GM21619 (cell line): Measurements from ENCODE around the gene PLCL2.

ENCODE experiments used
- ATAC-seq: cut with Tn5 transposase; IDR thresholded peaks from one replicate; pipeline ENCODE4 v1.9.1; 2021; ENCODE audit not compliant: unreplicated experiment

Gene PLCL2

GRCh38 chr3:17003457-17003856, 118.7 kb downstream of the PLCL2 start:
- ATAC-seq, result no peak

DNA sequence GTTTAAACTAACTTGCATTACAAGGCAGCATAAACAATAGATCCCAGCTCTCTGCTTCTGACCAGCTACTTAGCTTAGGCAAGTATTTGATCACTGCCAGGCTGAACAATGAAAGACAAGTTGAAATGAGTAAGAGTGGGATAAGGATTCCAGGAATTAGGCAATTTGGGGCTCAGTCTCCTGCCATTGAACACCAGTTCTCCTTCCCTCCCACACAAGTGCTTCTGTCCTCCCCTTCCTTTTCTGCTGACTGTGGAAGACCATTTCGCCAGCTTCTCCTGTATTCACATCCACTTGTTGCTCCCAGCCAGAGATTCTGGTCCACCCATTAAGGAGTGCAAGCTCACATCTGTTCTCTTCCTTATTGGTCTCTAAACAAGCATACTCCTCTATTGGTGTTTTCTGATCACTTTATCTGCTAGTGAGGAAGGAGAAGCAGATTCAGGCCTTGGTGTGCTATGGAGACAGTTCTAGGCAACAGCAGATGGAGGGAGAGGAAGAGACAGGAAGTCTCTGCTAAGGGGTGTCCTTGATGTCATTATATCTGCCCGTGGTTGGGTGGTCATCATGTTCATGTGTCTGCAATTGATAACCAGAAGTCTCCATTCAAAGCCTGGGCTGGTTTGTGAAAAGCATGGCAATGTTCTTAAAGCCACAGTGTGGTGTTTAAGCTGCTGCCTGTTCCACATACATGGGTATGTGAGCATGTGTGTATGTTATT, 121.5 kb downstream of the PLCL2 start:
- no peak for ATAC-seq

GRCh38 chr3:17007284-17007683, 122.5 kb downstream of the PLCL2 start:
- no peak for ATAC-seq

DNA sequence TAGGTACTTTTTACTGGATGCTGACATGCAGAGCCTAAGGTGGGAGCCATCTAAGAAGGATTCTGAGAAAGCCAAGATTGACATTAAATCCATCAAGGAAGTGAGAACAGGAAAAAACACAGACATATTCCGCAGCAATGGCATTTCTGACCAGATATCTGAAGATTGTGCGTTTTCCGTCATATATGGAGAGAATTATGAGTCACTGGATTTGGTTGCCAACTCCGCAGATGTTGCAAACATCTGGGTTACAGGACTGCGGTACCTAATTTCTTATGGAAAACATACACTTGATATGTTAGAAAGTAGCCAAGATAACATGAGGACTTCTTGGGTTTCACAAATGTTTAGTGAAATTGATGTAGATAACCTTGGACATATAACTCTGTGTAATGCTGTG, 125.1 kb downstream of the PLCL2 start:
- no peak for ATAC-seq

DNA sequence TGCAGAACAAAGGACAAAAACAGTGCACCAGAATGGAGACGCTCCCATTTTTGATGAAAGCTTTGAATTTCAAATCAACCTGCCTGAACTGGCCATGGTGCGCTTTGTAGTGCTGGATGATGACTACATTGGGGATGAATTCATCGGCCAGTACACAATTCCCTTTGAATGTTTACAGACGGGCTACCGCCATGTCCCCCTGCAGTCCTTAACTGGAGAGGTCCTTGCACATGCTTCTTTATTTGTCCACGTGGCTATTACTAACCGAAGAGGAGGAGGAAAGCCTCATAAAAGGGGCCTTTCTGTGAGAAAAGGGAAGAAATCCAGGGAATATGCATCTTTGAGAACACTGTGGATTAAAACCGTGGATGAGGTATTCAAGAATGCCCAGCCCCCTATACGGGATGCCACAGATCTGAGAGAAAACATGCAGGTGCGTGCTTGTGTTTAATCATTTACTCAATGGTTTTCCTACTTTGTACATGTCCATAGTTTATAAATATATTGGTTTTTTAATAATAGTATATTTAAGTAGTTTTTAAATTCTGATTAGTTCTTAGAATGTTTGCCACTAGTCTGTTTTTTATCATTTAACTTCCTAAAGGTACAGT, 127.1 kb downstream of the PLCL2 start:
- ATAC-seq, result no peak

GRCh38 chr3:17013050-17013449, 128.3 kb downstream of the PLCL2 start:
- ATAC-seq, result no peak

- no peak for ATAC-seq
These were observed 128.8 kb downstream of the PLCL2 start for GRCh38 chr3:17013571-17013970.

DNA sequence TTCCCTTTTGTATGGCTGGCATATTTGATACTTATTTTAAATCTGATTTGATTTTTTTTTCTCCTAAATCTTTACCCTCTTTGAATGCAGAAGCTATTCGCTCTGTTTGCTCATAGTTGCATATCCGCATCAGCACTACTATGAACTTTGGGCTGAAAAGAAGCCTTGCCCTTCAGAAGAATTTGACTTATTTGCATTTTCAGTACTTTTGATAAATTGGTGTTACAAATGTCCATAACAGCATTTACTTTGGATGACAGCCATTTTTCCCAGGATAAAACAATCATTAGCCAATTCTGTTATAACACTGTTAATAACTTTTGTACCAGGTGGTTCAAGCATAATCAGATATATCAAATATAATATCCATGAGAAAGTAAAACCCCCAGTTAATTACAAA, 129.5 kb downstream of the PLCL2 start:
- ATAC-seq, result no peak

DNA sequence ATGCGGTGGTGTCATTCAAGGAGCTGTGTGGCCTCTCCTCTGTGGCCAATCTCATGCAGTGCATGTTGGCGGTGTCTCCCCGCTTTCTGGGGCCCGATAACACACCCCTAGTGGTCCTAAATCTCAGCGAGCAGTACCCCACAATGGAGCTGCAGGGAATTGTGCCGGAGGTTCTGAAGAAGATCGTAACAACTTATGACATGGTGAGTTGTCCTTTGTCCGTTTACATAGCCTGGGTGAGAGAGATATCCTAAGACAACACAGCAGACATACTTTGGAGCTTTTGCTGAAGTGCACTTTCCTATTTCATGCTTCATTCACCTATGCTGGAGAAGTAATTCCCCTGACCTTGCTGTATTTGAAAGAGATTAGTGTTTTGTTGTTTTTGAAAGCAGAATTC, 130.0 kb downstream of the PLCL2 start:
- no peak for ATAC-seq

GRCh38 chr3:17021614-17022013, 136.9 kb downstream of the PLCL2 start:
- no peak for ATAC-seq

- peak; percentile 88 for ATAC-seq
These were observed 138.4 kb downstream of the PLCL2 start for GRCh38 chr3:17023006-17023664.

GRCh38 chr3:17025594-17026139, 140.9 kb downstream of the PLCL2 start:
- no peak for ATAC-seq

- ATAC-seq, result no peak
These were observed 142.6 kb downstream of the PLCL2 start for GRCh38 chr3:17027318-17027717.

DNA sequence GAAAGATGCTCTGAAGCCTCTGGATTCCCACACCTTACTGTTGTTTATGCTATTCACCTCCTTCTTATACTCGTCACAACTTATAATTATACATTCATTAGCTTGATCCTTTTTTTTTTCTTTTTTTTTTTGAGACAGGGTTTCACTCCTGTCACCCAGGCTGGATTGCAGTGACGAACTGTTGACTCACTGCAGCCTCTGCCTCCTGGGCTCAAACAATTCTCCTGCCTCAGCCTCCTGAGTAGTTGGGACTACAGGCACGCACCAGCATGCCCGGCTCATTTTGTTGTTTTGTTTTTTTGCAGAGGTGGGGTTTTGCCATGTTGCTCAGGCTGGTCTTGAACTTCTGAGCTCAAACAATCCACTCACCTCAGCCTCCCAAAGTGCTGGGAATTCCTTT, 143.6 kb downstream of the PLCL2 start:
- ATAC-seq, result no peak

DNA sequence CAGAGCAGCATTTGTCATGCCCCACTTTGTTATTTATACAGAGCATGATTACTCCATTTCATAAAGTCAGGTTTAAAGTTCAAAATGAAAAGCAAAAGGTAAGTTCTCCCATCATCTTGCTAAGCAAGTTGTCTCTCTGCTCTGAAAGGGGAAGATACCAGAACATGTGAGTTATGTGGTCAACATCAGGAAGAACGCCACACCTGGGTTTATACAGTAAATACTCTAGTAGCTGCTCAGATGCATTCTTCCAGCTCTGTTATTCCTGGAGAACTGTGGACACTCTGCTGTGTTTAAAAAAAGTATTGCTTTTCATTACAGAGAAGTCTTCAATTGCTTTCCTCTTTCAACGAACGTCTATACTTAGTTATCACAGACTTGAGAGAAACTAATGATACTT, 145.7 kb downstream of the PLCL2 start:
- ATAC-seq, result no peak

DNA sequence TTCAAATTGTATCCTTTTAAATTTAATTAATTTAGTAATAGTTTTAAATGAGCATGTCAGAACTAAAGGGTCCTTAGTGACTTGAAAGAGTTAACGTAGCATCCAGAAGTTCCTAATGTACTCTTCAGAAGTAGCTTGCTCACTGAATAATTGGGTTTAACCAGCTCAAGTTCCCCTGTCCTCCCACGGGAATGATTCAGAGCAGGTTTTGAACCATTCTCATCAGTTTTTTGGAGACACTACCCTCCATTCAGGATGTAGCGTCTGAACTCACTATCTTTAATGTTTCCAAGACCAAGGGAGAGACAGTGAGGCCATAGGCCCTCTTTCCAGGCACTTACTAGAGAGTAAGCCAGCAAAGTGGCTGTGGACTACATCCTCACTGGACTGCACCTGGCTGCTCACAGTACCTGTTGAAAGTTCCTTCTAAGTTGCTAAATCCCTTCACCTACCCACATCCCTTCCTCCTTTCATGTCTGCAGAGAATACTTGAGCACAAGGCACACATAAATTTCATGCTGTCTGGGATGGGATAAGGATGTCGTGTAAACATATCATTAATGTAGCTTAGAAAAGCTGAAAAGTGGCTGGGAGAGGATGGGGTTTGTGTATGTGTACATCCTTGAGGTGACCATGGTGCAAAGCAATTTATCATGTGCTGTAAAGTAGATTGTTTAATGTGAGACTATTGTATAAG, 146.3 kb downstream of the PLCL2 start:
- ATAC-seq, result no peak

- ATAC-seq, result no peak
These were observed 147.8 kb downstream of the PLCL2 start for GRCh38 chr3:17032407-17033034.

DNA sequence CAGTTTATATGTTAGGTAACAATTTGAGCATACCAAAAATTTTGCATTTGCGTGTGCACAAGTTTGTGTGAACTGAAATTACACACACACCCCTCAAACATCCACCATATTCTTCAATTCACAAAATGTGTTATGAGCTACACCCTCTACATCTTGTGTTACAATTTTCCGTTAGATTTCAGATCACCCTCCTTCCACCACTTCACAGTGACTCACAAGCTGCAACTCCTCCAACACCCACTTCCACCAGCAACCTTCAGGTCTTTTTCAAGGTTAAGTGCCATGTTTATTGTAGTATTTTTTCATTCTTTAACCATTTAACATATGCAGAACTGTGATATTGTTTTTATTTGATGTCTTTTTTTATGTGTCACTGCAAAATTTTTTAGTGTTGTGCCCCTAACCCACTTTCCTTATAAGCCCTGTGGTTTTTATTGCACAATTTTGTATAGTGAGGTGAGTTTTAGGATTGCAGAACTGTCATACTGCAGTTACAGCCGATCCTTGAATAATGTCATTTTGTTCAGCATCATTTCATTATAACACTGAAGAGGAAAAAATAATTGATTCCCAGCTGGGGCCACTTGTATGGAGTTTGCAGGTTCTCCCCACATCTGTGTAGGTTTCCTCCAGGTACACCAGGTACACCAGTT, 148.9 kb downstream of the PLCL2 start:
- ATAC-seq, result no peak

DNA sequence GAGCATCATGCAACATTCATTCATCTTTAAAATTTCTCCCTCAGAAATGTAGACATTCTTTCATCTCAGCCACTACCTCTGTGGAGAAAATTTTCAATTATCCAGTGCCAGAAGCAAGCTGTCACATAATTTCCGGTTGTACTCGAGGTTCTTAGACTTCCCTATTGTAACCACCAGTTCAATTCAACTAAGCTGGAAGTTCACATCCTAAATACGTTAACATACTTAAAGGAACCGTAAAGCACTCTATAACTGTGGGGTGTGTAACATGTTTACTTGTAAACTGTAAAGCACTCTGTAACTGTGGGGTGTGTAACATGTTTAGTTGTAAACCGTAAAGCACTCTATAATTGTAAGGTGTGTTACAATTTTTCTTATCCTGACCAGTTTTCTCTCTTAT, 150.3 kb downstream of the PLCL2 start:
- ATAC-seq, result no peak

DNA sequence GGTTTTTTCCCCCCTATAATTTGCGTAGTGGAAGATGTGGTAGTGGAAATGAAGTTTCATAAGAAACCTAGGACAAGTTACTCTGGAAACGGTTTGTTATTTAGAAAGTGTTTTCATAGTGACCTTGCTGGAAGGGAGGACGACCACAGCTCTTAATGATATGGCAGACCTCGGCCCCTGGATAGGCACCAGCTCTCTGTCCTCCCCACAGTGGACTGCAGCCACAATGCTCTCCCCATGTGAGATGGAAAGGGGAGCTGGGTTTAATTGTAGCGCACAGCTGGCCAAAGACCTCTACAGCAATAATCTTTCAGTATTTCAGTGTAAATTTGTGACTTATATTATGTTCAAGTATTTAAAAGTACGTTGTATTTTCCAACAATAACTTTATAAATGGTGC, 151.2 kb downstream of the PLCL2 start:
- ATAC-seq, result no peak

DNA sequence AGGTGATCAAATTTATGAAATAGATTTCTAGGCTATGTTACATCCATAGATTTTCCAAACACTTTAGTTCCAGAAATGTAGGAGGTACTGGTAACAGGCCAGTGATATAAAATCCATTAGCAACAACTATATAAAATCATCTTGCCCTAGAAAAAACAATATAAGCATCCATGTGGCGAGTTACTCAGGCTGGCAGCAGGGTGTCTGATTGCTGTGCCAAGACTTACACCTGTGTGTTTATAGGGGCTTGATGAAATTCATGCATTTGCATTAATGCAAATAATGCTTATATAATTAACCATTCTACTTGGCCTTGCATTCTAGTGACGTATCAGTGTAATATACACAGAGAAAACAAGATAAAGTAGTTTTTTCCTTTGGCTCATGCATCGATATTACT, 153.4 kb downstream of the PLCL2 start:
- no peak for ATAC-seq
